Activated naive CD4-positive, alpha-beta T cell treated with anti-CD3 and anti-CD28 coated beads, Interleukin-2, amount 10 ng/mL, durations not matched to agents 7 days and 5 days (primary cell): ENCODE measurements around the gene RDH11.

Experiments
- CTCF ChIA-PET: fragments of 350-600 bp; sonication (Branson Sonifier 250); formaldehyde crosslinking; loops from one replicate; lab custom pipeline; 2021; ENCODE audit warnings: antibody characterized with exemption; lab: Charles Lee
- DNase-seq: peaks from one replicate; pipeline ENCODE4 v3.0.0-alpha.2; 2020
- H3K27ac Mint-ChIP-seq: one replicate; pipeline ENCODE4 v1.8.0; 2021; ENCODE audit warnings: mild to moderate bottlenecking, moderate library complexity, mixed read lengths
- H3K27me3 Mint-ChIP-seq: one replicate; pipeline ENCODE4 v1.8.0; 2021; ENCODE audit warnings: mild to moderate bottlenecking, mixed read lengths
- H3K36me3 Mint-ChIP-seq: one replicate; pipeline ENCODE4 v1.8.0; 2021; ENCODE audit warnings: mixed read lengths
- H3K4me1 Mint-ChIP-seq: one replicate; pipeline ENCODE4 v1.8.0; 2021; ENCODE audit warnings: mixed read lengths
- H3K4me3 Mint-ChIP-seq: one replicate; pipeline ENCODE4 v1.8.0; 2021; ENCODE audit warnings: mild to moderate bottlenecking, moderate library complexity, mixed read lengths
- H3K9me3 Mint-ChIP-seq: one replicate; pipeline ENCODE4 v1.8.0; 2021; ENCODE audit warnings: mixed read lengths

RDH11 gene

DNA sequence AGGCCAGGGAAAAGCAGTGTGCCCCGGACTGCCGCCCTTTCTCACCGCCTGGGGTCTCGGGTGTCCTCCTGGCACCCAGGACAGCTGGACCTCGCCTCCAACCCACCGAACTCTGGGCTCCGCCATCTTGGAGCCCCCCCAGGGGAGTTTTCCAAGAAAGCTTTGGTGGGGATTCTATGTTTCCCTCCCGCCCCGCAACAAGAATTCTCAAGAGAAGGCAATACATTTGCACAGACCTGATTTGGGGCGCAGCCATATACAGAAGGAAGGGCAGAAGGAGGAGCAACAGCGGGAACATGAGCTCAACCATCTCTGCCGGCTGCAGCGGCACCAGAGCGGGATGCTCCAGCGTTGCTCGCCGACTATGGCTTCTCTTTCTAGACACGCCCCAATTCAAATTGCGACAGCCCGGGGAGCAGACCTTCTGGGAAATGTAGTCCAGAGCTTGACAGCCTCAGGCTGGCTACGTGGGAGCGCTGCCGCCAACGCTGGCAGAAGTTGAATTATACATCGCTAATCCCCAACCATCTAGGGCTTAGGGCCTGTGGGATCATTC, at the start of gene RDH11:
Gene RDH11, minus strand, starts transcription at position 371 of the 556 bp plus-strand sequence. Its CDS starts 61 bp downstream, at position 310.
- H3K4me1 Mint-ChIP-seq: peaks cover 28% of the 10 kb centered on the region
- H3K27ac Mint-ChIP-seq: peak within 1 kb of the TSS; percentile 91
- H3K9me3 Mint-ChIP-seq: no peaks in the 10 kb centered on the region
- H3K4me3 Mint-ChIP-seq: peak within 1 kb of the TSS; percentile 77
- peak; percentile 92 for DNase-seq
- H3K36me3 Mint-ChIP-seq: peaks cover 18% of the 10 kb centered on the region
- CTCF ChIA-PET: interaction anchor here (1.5 kb wide), 1 partner anchor 95 kb away, joined by 6 read pairs; the partner anchor contains the start of gene PIGH
- H3K27me3 Mint-ChIP-seq: no peaks in the 10 kb centered on the region

DNA sequence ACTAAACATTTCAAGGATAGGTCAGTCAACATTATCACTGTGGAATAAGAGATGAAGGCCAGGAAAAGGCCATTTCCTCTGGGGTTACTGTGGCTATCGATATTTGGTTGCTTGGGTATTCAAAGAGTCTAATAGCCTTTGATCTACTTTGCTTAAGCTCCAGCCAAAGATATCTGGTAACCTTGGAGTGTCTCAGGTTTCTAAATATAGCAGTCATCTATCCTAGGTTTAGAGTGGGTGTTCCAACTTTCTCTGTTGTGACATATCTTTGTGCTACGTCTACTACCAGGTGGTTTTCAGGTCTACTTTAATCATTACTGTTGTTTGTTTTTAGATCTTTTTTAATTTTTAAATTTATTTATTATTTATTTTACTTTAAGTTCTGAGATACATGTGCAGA, 48.5 kb upstream of the RDH11 start:
- Mint-ChIP-seq H3K9me3 (no peaks in the 10 kb centered on the region), H3K4me1 (no peaks in the 10 kb centered on the region), H3K4me3 (no peak overlapping the region), H3K27ac (no peak overlapping the region), H3K27me3 (no peaks in the 10 kb centered on the region), H3K36me3 (peaks cover 9% of the 10 kb centered on the region)
- DNase-seq: no peak
- CTCF ChIA-PET: no interaction called here

DNA sequence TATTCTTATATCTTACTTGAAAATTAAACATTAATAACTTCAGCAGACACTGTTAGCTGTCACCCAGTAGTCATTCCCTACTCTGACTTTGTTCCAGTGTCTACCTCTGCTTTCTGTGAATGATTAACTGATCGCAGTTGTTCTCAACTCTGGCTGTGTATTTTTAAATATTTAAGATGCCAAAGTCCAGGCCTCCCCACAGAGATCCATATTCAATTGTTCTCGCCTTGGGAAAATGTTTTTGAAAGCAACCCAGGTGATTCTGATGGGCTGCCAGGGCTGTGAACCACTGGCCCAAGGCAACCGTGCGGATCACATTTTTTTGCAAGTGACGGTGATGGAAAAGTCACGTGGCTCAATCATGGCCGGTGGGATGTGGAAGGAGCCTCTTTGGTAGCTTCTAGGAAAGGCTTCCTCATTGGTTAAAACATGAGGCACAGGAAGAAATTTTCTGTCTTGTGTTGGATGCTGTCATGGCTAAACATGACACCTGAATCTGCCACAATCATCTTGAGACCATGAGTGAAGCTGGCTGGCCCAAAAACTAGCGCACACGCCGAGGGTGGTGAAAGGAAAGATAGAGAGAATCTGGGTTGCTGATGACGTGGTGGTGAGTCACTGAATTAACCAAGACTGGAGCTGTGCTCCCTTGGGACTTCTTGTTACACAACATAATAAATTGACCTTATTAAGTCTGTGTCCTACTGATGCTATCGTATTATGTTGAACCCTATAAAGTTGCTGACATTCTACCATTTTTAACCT, 43.4 kb upstream of the RDH11 start:
- Mint-ChIP-seq H3K4me3 (no peak overlapping the region), H3K4me1 (no peaks in the 10 kb centered on the region), H3K36me3 (no peaks in the 10 kb centered on the region), H3K27me3 (peaks cover 5% of the 10 kb centered on the region), H3K9me3 (no peaks in the 10 kb centered on the region), H3K27ac (no peak overlapping the region)
- CTCF ChIA-PET: no interaction called here
- DNase-seq: no peak

DNA sequence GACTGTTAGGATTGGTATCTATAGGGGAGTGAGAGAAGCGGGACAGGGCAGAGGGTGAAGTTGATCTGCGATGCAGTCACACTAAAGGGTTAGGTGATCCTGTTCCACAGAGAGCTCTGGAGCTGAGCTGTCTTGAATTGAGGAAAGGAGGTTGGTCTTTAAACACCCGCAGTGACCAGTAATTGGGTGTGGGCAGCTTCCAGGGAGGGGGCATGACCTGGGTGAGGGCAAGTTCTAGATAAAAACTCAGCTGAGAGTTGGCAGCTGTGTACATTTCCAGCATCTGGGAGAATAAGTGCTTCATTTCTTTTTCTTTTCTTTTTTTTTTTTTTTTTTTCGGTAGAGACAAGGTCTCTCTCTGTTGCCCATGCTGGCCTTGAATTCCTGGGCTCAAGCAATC, 41.2 kb upstream of the RDH11 start:
- peaks cover 5% of the 10 kb centered on the region for H3K27me3 Mint-ChIP-seq
- no peak overlapping the region for H3K27ac Mint-ChIP-seq
- no peaks in the 10 kb centered on the region for H3K9me3 Mint-ChIP-seq
- no peaks in the 10 kb centered on the region for H3K4me1 Mint-ChIP-seq
- H3K4me3 Mint-ChIP-seq: no peak overlapping the region
- DNase-seq: no peak
- CTCF ChIA-PET: no interaction called here
- H3K36me3 Mint-ChIP-seq: no peaks in the 10 kb centered on the region

- CTCF ChIA-PET: no interaction called here
- Mint-ChIP-seq H3K36me3 (no peaks in the 10 kb centered on the region), H3K4me3 (no peak overlapping the region), H3K4me1 (no peaks in the 10 kb centered on the region), H3K27me3 (peaks cover 5% of the 10 kb centered on the region), H3K9me3 (no peaks in the 10 kb centered on the region), H3K27ac (no peak overlapping the region)
- no peak for DNase-seq
These were observed 40.0 kb upstream of the RDH11 start for GRCh38 chr14:67735336-67736147.

DNA sequence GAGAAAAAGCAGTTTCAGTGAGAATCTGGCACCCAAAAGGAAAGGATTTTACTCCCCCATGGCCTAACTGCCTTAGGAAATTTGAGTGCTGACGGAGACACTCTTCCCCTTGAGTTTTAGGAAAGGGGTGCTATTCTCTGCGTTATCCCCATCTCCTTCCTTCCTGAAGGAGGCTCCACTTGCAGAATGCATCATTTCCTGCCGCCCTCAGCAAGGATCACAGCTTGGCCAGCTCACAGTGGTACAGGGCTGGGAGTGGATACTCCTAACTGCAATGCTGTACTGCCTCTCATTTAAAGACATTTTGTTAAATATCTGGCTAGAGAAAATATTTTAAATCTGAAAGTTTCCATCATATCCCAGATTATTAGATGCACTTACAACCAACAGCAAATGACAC, 39.1 kb upstream of the RDH11 start:
- peaks cover 5% of the 10 kb centered on the region for H3K27me3 Mint-ChIP-seq
- H3K9me3 Mint-ChIP-seq: no peaks in the 10 kb centered on the region
- no peak overlapping the region for H3K4me3 Mint-ChIP-seq
- H3K4me1 Mint-ChIP-seq: no peaks in the 10 kb centered on the region
- no peaks in the 10 kb centered on the region for H3K36me3 Mint-ChIP-seq
- H3K27ac Mint-ChIP-seq: no peak overlapping the region
- CTCF ChIA-PET: no interaction called here
- DNase-seq: no peak

DNA sequence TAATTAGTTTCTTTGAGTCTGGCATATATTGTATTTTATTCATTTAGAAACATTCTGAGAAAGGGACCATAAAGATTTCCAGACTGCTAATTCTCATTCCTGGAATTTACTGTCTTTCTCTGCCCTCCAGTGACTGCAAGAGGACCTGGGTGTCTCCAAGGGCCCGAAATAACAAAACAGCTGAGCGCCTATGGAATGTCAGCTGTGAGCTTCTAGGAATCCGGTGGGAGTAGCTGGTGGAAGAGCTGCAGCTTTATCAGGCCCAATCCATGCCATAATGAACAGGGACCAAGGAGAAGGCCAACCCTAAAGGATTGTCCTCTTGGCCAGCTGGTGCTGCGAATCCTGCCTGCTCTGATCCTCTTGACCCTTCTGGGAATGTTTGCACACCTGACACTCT, 38.1 kb upstream of the RDH11 start:
- CTCF ChIA-PET: no interaction called here
- Mint-ChIP-seq H3K27me3 (peaks cover 5% of the 10 kb centered on the region), H3K9me3 (no peaks in the 10 kb centered on the region), H3K4me1 (no peaks in the 10 kb centered on the region), H3K36me3 (no peaks in the 10 kb centered on the region), H3K4me3 (no peak overlapping the region), H3K27ac (no peak overlapping the region)
- no peak for DNase-seq

DNA sequence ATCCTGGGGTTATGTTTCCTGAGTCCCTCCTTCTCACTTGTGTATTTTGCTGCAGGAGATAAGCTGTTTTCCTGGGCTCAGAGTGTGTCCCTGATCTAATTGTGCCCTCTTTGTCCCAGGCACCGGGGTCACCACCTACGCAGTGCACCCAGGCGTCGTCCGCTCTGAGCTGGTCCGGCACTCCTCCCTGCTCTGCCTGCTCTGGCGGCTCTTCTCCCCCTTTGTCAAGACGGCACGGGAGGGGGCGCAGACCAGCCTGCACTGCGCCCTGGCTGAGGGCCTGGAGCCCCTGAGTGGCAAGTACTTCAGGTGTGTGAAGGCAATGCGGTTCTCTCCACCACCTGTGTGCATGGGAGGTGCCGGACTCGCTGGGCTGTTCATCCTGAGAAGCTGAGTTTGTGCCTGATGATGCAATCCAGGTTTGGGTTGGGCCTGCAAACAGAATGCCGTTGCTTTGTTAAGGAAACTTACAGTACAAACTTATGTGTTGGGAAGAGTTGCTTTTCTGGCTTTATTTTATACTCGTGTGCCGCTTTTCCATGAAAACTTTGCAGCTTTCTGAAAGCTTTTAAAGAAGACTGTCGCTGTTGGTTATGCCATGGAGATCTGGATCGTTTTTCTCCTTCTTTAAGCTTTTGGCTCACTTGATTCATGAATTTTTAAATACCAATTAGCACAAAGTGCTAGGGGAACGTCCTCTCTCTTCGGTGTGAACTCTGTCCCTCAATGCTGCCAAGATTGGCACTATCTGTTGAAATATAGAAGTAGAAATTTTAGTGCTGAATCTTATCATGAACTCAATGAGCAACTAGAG, 33.7 kb upstream of the RDH11 start:
- no peak overlapping the region for H3K4me3 Mint-ChIP-seq
- CTCF ChIA-PET: no interaction called here
- no peaks in the 10 kb centered on the region for H3K9me3 Mint-ChIP-seq
- no peak for DNase-seq
- no peaks in the 10 kb centered on the region for H3K4me1 Mint-ChIP-seq
- H3K27me3 Mint-ChIP-seq: peaks cover 3% of the 10 kb centered on the region
- H3K27ac Mint-ChIP-seq: no peak overlapping the region
- no peaks in the 10 kb centered on the region for H3K36me3 Mint-ChIP-seq

- Mint-ChIP-seq H3K4me3 (no peak overlapping the region), H3K27ac (no peak overlapping the region), H3K36me3 (no peaks in the 10 kb centered on the region), H3K9me3 (no peaks in the 10 kb centered on the region), H3K27me3 (peaks cover 6% of the 10 kb centered on the region), H3K4me1 (no peaks in the 10 kb centered on the region)
- CTCF ChIA-PET: no interaction called here
- DNase-seq: no peak
These were observed 32.7 kb upstream of the RDH11 start for GRCh38 chr14:67728258-67728657.

DNA sequence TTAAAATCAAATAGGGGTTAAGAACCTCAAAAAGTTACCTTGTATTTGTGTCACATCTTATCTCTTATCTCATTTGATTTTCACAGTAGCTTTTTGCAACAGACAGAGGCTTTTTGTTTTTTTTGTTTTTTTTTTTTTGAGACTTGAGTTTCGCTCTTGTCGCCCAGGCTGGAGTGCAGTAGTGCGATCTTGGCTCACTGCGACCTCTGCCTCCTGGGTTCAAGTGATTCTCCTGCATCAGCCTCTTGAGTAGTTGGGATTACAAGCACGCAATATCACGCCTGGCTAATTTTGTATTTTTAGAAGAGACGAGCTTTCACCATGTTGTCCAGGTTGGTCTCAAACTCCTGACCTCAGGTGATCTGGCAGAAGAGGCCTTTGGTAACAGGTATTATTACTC, 31.8 kb upstream of the RDH11 start:
- no peaks in the 10 kb centered on the region for H3K36me3 Mint-ChIP-seq
- CTCF ChIA-PET: no interaction called here
- H3K4me3 Mint-ChIP-seq: no peak overlapping the region
- H3K9me3 Mint-ChIP-seq: no peaks in the 10 kb centered on the region
- no peak for DNase-seq
- H3K27ac Mint-ChIP-seq: no peak overlapping the region
- peaks cover 5% of the 10 kb centered on the region for H3K4me1 Mint-ChIP-seq
- H3K27me3 Mint-ChIP-seq: peaks cover 15% of the 10 kb centered on the region

GRCh38 chr14:67725171-67725570, 29.6 kb upstream of the RDH11 start:
- Mint-ChIP-seq H3K4me3 (no peak overlapping the region), H3K4me1 (peaks cover 5% of the 10 kb centered on the region), H3K27me3 (peaks cover 29% of the 10 kb centered on the region), H3K36me3 (no peaks in the 10 kb centered on the region), H3K9me3 (no peaks in the 10 kb centered on the region), H3K27ac (no peak overlapping the region)
- CTCF ChIA-PET: no interaction called here
- no peak for DNase-seq

- no peak for DNase-seq
- Mint-ChIP-seq H3K9me3 (no peaks in the 10 kb centered on the region), H3K27ac (no peak overlapping the region), H3K27me3 (peaks cover 36% of the 10 kb centered on the region), H3K4me1 (peaks cover 5% of the 10 kb centered on the region), H3K36me3 (no peaks in the 10 kb centered on the region), H3K4me3 (no peak overlapping the region)
- CTCF ChIA-PET: interaction anchor here (1.0 kb wide), 1 partner anchor 18 kb away, joined by 4 read pairs; no protein-coding TSS in a partner anchor
These were observed 26.7 kb upstream of the RDH11 start for GRCh38 chr14:67722293-67722692.

- Mint-ChIP-seq H3K36me3 (no peaks in the 10 kb centered on the region), H3K9me3 (no peaks in the 10 kb centered on the region), H3K27me3 (peaks cover 36% of the 10 kb centered on the region), H3K27ac (no peak overlapping the region), H3K4me1 (peaks cover 5% of the 10 kb centered on the region), H3K4me3 (no peak overlapping the region)
- no peak for DNase-seq
- CTCF ChIA-PET: interaction anchor here (1.0 kb wide), 1 partner anchor 18 kb away, joined by 4 read pairs; no protein-coding TSS in a partner anchor
These were observed 26.3 kb upstream of the RDH11 start for GRCh38 chr14:67721875-67722274.

- Mint-ChIP-seq H3K27me3 (peaks cover 36% of the 10 kb centered on the region), H3K4me3 (no peak overlapping the region), H3K36me3 (no peaks in the 10 kb centered on the region), H3K27ac (no peak overlapping the region), H3K9me3 (no peaks in the 10 kb centered on the region), H3K4me1 (peaks cover 5% of the 10 kb centered on the region)
- DNase-seq: no peak
- CTCF ChIA-PET: no interaction called here
These were observed 24.3 kb upstream of the RDH11 start for GRCh38 chr14:67719866-67720265.
